GM12864 (cell line): Measurements from ENCODE around the gene NCBP1.

Experiments used
- DNase-seq: peaks from one replicate; pipeline ENCODE4 v3.0.0-alpha.2; 2011; ENCODE audit warnings: low read depth
- H3K4me3 ChIP-seq: 2 replicates; pipeline ENCODE4 v1.5.1; 2011; ENCODE audit warnings: mild to moderate bottlenecking, low read depth, low read length, control low read depth
- CTCF ChIP-seq: IDR thresholded peaks from 2 replicates; pipeline ENCODE4 v1.5.1; 2011; ENCODE audit warnings: low read depth, mild to moderate bottlenecking, moderate library complexity, low read length, control low read depth, inconsistent platforms; ENCODE audit errors: missing control alignments

Gene NCBP1

DNA sequence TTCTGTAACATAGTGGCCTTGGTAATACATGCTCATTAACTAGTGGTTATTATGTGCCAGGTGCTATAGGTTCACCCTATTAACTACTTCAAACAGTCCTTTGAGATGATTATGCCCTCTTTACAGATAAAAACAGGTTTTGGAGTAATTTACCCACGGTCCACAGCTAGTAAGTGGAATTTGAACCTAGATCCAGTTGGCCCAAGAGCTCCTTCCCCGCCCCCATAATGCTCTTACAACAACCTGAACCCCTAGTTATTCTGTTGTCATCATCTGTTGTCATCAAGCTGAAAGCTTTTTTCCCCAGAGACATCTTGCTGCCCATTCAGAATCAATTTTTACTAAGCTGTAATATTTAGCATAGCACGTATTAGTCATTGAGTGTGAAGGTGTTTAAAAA is 40.3 kb downstream of the NCBP1 start:
- DNase-seq = no peak
- H3K4me3 ChIP-seq = no peak overlapping the region
- no peak for TF ChIP-seq CTCF

GRCh38 chr9:97675655-97676054 is 42.0 kb downstream of the NCBP1 start:
- no peak for TF ChIP-seq CTCF
- no peak overlapping the region for H3K4me3 ChIP-seq

GRCh38 chr9:97682242-97682641 is 48.6 kb downstream of the NCBP1 start:
- TF ChIP-seq CTCF = no peak
- no peak for DNase-seq
- no peak overlapping the region for H3K4me3 ChIP-seq

More at GRCh38 chr9:97675655-97676054, 42.0 kb downstream of the NCBP1 start:
- no peak for DNase-seq

DNA sequence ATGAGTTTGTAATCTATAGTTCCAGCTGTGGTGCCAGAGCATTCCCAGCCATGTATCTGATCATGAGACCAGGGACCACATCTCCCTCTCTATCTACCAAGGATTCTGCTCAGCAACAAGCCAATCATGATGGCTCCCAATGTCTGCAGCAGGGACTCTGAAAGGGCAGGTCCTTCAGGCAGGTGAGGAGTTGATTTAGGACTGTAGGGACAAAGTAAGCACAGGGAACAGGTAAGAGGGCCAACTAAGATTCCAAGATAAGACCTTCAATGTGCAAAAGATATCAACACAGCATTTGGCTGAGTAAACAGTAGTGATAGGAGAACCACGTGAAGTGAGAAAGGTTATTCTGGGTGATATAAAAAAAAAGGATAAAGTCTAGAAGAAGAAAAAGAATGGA is 55.0 kb downstream of the NCBP1 start:
- H3K4me3 ChIP-seq = no peak overlapping the region
- no peak for TF ChIP-seq CTCF
- DNase-seq = no peak

GRCh38 chr9:97689401-97690180 is 56.0 kb downstream of the NCBP1 start:
- TF ChIP-seq CTCF = no peak
- no peak overlapping the region for H3K4me3 ChIP-seq
- DNase-seq = no peak

- H3K4me3 ChIP-seq = no peak overlapping the region
- no peak for TF ChIP-seq CTCF
- DNase-seq = no peak
Measured at GRCh38 chr9:97694769-97695168, 61.1 kb downstream of the NCBP1 start.

DNA sequence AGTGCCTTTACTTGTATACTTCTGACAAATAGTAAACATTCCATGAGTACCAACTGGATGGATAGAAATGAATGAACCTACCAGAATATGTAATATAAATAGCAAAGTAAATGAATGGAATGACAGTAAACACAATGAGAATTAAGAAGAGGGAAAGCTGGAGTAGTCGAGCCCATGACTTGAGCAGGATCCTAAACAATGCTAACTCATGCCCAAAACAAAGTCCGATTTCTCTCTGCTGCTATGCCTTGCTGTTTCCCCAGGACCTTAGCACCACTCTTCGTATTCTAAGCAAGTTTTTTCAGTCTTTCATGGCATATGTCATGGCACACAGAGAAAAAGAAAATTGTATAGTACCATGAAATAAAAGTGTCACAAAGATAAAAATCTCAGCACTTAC is 61.8 kb downstream of the NCBP1 start:
- no peak overlapping the region; the same call in 1 of the 2 replicates for H3K4me3 ChIP-seq
- DNase-seq = no peak

More for the DNA sequence above, 61.8 kb downstream of the NCBP1 start:
- TF ChIP-seq CTCF = no peak
